SK-N-DZ (cell line): Measurements from ENCODE around the gene FGF21.

Source experiments
- DNase-seq: peaks from one replicate; pipeline ENCODE4 v3.0.0-alpha.2; 2015; ENCODE audit warnings: low spot score

FGF21 gene

DNA sequence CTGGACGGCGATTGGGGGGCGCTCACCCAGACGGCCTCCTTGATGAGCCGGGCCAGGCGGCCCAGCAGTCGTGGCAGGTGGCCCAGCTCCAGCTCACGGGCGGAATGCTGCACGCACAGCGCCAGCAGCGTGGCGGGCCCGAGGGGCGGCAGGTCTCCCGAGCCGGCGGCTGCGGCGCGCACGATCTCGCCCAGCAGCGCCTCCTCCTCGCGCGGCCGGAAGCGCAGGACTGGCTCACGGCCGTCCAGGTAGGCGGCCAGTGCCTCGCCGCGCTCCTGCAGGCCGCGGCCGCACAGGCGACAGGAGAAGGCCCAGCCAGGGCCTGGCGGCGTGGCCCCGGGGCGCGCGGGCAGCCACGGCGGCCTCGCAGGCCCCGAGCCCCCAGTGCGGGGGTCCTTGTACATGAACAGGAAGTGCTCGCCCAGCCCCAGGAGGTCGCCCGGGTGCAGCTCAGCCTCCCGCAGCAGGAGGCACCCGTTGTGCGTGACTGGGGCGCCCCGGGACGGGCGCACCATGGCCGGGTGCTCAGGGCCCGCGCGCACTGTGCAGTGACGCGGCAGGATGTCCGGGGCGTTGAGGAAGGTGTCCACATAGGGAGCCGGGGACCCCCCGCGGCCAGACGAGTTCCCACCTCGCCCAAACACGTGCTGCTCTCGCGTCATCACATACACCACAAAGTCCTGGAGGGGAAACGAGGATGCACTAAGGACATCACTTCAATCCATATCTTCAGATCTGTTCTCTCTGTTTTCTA lies 26.2 kb upstream of the FGF21 start:
- no peak for DNase-seq

DNA sequence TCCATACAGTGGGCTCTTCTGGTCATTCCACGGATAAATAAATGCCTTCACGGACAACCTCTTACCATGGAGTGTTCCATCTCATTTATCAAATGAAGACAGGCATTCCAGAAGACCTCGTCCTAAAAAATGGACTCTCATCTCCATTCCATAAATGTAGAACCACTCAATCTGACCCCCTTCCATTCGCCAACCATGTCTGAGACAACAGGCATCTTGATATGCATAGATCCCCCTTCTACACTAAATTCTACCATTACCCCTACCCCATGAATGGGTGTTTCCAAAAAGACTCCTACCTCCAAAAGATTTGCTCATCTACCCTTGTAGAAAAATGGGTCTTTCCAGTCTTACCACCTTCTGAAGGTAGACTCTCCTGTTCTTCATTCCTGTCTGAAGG lies 23.9 kb upstream of the FGF21 start:
- no peak for DNase-seq

DNA sequence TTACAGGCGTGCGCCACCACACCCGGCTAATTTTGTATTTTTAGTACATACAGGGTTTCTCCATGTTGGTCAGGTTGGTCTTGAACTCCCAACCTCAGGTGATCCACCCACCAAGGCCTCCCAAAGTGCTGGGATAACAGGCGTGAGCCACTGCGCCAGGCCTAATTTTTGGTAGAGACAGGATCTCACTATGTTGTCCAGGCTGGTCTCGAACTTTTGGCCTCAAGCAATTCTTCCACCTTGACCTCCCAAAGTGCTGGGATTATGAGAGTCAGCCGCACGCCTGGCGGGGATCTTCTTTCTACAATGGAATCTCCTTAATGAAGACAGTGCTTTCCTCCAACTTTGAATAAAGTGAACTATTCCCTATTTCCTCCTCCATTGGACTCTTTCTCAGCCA lies 20.7 kb upstream of the FGF21 start:
- no peak for DNase-seq

DNA sequence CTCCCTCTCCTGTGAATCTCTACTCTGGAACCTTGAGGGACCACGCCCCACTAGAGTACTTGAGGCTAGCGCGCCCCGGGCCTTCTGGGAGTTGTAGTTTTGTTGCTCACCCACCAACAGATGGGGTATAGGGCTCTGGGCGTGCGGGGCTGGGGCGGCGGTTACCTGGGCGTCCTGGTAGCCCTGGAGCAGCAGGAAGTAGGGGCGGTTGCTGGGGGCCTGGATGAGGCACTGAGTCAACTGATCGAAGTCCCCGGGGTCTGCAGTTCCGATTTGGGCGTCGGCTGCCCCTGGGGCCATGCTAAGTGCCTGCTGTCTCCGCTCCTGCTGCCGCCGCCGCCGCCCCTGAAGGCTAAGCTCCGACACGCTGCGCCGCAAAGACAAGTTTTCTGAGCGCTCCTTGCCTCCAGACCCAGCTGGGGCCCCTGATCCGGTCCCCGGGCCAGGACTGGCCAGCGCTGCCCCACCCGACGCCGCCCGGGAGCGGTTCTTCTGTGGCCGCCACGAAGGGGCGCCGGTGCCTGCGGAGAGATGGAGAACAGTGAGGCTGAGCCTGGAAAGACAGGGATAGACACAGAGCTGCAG lies 20.2 kb upstream of the FGF21 start:
- DNase-seq: no peak

DNA sequence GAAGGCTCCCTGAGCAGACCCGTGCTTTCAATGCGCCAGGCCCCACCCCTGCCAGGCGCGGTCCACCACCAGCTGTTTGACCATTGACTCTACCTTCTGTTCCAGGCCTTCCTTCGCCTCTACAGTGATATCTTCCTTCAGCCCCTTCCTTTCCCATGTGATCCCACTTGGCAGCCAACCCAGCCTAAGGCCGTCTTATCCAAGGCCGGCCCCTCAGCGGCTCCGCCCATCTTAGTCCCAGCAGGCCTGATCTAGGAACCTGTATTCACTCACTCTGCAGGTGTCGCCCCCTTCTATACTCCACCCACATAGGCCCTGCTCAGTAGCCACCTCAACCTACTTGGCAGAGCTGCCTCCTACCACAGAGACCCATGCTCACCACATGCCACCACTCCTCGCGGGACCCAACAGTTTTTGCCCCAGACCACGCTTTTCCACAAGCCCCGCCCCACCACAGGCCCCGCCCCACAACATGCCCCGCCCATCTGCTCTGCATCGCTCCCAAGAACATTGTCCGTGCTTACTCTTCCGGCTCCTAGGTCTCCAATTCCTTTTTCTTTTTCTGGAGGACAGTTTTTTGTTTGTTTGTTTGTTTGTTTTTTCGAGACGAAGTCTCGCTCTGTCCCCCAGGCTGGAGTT lies 17.8 kb upstream of the FGF21 start:
- DNase-seq: no peak

DNA sequence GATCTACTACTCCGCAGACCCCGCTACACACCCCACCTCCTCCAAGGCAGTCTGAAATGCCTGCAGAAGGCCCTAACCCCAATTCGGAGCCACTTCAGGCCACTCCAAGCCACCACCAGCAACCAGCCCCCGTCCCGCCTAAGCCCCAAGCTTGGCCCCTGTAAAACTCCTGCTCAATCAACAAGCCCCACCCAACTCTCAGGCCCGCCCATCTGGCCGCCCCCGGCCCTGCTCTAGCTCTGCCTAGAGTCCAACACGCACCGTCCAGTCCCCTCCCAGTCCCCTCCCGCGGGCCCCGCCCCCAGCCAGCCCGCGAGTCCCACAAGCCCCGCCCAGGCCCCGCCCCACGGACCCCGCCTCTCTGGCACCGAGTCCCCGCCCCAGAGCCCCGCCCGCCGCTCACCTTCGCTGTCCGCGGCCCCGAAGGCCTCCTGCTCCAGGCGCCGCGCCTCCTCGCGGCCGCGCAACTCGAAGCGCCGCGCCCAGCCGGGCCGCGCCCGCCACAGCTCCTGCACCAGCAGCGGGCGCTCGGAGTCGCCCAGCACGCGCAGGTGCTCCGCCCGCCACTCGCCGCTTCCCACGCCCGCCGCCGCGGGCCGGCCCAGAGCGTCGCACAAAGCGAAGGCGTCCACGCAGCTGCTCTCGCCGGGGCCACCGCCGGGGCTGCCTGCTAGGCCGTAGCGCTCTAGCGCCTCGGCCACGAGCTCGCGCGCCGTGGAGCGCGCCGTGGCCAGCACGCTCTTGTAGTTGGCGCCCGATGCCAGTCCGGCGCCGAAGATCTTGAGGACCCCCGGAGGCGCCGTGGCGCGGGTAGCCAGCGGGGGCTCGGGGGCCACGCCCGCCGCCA lies 16.5 kb upstream of the FGF21 start:
- DNase-seq: peak; percentile 83

DNA sequence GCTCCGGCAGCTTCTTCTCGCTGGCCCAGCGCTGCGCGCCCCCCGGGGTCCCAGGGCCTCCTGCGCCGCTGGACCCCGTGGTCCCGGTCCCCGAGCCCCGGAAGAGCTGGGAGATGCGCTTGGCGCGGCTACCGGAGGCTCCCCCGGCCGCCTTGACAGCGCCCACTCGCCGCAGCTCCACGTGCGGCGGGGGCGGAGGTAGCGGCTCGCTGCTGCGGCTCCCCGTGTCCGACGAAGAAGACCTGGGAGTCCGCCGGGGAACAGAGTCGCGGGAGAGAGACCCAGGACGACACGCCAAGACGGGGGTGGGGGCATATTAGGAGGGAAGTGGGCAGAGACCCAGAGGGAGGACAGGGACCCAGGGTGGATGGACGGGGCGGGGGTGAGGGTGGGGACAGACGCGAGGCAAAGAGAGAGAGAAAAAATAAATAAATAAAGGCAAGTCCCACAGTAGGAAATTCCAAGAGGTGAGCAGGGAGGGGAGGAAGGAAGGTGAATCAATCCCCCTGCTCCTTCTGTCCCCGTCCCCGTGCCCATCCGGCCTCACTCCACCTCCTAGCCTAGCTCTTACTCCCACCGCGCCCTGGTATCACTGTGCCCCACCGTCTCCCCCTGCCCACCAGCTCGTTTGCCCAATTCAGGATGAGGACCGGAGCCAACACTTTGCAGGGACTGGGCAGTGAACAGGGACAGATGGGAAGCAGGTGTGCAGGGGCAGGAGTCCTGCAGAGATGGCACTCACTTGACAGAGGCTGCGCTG lies 15.7 kb upstream of the FGF21 start:
- no peak for DNase-seq

DNA sequence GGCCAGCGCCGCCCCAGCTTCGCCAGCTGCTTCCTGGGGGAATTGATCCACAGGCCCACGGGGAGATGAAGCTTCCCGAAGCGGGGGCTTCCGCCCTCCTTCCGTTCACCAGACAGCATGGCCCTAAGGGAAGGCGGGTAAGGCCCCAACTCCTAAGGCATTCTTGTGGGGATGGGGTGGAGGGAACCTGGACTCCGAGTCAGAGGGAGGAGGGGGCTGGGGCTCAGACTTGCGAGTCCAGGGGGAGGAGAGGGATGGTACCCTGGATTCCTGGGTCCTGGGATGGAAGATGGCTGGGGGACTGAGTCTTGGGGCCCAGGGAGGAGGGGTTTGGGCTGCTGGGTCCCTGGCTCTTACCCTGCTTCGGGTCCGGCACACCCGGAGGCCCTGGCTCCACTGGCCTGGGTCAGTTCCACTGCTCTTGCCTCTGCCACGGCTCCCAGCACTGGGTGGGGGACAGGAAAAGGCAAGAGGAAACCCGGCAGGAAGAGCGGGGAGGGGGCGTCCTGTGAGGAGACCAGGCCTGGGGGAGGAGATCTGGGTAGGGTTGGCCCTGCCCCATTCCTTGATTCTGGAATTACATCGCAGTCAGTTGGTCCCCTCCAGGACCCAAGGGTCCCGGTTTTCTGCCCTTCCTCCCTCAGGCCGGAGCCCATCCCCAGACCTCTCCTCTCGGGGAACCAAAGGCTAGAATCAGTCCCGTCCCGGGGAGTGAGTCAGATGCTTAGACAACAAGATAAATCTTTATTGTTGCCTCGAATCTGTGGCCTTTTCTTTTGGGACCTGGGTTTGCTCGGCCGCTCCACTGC lies 15.0 kb upstream of the FGF21 start, which contains the start of gene RASIP1:
RASIP1 (minus strand) TSS at position 447 of the 809 bp plus-strand sequence; CDS start at position 119, 328 bp downstream.
- DNase-seq: no peak

DNA sequence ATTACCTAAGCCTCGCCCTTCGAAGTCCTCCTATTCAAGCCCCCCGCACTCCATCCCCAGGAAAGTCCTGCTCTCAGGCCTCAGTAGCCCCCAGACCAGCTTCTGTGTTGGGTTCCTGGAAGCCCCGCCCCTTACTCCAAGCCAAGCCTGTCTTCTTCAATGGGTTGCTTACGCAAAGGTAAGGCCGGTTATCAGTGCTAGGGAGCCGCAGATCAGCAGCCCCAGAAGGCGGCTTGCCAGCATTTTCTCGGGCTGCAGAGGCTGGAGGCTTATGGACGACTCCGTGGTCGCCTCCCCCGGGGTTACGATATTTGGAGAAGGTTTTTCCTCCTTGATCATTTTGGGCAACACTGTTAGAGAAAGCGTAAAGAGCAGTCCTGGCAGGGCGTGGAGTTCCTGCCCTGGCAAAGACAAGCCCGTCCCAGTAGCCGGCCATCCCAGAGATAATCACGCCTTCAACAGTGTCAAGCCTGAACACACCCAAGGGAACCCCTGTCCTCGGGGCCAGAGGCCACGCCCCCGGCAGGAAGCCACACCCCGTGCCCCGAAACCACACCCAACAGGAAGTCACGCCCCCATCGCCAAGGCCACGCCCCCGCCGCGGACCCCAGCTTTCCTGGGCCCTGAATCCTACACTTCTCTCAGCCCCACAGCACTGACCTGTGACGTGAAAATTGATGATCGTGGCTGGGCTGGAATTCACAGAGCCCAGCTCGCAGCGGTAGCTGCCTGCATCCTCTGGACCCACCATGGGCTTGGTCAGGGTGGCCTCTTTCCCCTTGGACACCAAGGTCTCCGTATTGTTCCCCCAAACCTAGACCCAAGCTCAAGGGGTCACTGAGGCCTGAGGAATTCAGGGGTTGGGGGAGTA lies 14.0 kb upstream of the FGF21 start:
- no peak for DNase-seq

DNA sequence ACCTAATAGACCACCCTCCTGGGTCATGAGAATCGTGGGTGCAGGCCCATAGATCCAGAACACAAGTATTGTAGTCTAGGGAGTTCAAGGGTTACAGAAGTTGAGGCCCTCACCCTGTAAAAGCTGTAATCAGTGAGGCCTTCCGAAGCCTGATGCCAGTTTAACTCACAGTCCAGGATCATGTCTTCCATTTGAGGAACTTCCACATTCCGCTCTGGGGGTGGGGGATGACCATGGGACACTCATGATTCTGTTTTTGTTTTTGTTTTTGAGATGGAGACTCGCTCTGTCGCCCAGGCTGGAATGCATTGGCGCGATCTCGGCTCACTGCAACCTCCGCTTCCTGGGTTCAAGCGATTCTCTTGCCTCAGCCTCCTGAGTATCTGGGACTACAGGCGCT lies 13.2 kb upstream of the FGF21 start:
- no peak for DNase-seq

DNA sequence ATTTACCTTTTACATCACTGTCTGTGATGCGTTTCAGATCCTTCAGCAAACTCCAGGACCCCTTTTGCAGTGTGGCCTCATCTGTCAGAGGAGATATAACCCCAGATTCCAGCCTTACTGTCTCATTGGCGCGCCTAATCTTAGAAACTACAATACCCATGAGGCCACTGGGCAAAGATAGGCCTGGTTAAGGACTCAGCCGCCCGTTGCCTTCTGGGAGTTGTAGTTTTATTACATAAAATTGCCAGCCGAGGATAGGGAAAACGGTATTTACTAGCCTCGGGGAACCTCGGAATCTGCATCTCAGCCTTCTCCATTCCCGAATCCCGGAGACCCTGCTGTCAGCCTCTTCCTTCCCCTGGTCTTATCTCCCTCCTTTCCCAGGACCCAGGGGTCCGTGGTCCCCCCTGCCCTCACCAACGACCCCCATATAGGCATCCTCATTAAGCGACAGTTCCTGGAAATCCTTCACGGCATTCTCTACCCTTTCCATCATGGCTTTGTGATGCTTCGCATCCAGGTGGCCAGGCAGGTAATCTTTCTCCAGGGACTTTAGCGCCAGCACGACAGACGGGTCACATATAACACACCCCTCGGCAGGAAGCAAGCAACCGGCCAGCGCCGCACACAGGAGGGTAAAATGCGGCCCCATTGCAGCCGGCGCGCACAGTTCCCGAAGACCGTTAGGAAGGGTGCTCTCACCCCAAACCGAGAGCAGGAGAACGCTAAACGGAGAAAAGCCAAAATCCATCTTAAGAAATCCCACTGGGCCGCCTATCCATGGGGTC lies 9.9 kb upstream of the FGF21 start:
- DNase-seq: peak; percentile 43

DNA sequence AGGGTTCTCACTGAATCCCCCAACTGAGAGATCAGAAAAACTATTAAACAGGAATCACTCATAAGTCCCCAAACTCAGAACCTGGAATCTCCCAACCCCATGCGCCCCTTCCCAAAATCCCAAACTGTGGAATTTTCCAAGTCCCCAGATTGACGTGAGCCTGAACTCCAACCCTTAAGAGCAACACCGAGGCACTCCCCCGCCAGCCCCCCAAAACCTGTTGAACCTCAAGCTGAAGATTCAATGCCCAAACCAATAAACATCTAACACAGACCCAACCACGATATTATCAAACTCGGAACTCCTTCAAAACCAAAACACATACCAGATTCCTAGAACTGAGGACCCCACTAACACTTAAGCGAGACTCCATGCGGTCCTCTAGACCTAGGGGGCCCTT lies 9.2 kb upstream of the FGF21 start:
- no peak for DNase-seq

DNA sequence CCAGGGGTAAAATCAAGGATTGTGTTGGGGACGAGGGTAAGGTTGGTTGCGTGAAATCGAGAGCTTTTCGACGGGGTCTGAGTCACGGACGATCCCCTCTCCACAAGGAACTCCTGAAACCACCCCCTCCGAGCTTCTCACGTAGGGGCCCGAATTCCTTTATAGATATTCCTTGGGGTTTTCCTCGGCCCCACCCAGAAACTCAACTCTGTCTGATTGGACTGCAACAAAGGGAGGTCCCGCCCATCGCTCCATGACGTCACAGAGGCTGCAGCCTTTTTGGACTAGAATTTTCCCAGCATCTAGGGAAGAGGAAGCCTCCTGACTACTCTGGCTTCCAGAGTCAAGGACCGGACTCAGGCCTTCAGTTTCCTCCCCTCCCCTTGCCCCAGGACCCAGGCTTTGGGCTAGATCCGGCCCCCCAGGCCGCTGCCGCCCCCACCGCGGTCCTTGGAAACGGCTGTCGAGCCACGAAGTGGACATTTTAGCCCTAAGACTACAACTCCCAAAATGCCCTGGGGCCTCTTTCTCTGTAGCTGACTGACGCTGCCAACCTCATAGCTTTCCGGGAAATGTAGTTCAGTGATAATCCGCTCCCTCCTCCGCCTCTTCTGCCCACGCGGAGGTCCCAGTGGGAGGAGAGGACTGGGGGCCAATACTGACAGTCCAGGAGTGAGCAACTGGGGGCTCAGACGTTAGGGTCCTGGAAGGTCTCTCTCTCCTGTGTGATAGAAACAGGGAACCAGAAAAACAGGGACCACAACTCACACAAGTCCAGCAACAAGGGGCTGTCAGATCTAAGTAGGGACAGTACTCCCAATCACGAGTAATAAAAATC lies 8.4 kb upstream of the FGF21 start, which contains the start of gene IZUMO1:
IZUMO1 (minus strand) TSS at position 172 of the 838 bp plus-strand sequence. CDS start 1,050 bp downstream, outside the sequence.
- peak; percentile 72 for DNase-seq

DNA sequence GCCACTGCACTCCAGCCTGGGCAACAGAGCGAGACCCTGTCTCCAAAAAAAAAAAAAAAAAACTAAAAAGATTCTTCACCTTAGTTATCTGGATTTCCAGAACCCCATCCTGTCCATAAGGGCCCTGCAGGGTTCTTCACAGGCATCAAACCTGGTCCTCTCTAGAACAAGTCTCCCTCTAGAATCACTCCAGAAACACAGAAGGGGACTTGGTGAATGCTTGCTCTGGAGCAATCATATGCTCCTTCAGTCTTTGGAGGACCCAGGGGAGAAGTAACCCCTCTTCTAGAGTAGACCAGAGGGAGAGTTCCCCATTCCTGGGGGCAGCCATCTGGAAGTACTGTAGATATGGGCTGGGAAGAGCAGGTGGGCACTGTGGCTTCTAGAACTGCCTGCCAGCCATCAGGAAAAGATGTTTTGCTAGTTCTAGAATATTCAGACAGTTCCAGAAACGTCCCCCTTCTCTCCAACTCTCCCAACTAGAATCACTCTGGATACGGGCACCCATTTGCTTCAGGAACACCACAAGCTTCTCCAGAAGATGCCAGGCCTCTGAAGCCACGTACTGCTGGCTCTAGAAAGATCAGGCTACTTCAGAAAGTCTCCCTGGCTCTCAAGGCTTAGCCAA lies 5.6 kb upstream of the FGF21 start:
- no peak for DNase-seq

DNA sequence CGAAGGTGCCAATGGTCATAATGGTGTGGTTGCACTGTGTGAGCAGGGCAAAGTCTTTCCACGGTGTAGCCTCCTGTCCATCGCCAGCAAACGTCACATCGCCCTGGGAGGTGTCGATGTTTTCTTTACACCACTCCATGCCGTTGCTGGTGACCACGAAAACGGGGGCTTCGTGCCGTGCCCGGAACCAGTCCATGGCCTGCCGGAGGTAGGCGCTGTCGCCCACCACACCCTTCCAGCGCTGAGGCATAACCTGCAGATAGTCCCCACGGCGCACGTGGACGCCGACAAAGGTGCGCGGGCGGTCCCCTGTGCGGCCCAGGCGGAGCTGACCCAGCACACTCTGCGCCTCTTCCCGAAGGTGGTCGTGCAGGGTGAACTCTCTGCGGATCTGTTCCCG lies 5.0 kb upstream of the FGF21 start:
- DNase-seq: no peak

DNA sequence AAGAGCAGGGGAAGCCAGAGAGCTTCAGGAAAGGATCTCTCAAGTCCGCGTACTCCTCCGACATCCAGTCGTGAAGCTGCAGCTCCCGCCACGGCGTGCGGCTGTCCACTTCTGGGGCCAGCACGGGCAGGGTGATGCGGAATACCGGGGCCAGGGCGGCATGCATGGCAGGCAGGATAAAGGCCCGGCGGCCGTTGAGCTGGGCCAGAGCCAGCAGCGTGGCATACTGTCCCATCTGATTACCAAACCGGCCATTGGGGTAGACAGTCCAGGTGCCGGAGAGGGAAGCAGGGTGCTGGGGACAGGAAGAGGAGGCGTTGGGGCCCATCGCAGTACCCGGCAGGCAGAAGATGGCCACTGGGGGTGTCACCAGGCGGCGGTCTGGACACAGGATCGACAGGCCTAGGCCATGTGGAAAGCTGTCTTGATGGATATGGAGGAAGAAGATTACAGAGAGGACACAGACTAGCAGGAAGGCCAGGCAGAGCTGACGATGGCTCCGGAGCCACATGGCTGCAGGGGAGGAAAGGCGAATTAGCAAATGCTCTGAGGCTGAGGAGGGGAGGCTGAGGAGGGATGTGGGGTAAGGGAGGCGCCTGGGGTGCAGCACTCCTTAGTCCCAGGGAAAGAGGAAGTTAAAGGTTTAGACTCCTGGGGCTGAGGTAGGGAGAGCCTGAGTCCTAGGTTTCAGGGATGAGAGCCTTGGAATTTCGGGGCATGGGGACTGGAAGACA lies 4.4 kb upstream of the FGF21 start:
- no peak for DNase-seq
